Left kidney (tissue), 2 donors: ENCODE results near the gene SRGAP2C. TPM values are rescaled to one million over a fixed set of nuclear protein-coding genes. Genes with fewer than 3 reads are reported as not detected.
"Not testable (repeated sequence)": the region's sequence is repeated elsewhere in the genome, so short reads cannot be mapped to it uniquely, and the experiment has no call there.

Experiments used
- DNase-seq: peaks from one replicate; pipeline ENCODE4 v3.0.0-alpha.2; 2013
- polyA plus RNA-seq: library from polyadenylated mRNA; unstranded; fragments of 120-200 nt; gene quantifications from one replicate; pipeline ENCODE4 v1.2.1, GENCODE V29; 2013; ENCODE audit not compliant: insufficient read length

The SRGAP2C gene
- polyA plus RNA-seq, 1 donor: 21.5 TPM

GRCh38 chr1:121332599-121333562, 148.1 kb downstream of the SRGAP2C start:
- DNase-seq: not testable (repeated sequence)

DNA sequence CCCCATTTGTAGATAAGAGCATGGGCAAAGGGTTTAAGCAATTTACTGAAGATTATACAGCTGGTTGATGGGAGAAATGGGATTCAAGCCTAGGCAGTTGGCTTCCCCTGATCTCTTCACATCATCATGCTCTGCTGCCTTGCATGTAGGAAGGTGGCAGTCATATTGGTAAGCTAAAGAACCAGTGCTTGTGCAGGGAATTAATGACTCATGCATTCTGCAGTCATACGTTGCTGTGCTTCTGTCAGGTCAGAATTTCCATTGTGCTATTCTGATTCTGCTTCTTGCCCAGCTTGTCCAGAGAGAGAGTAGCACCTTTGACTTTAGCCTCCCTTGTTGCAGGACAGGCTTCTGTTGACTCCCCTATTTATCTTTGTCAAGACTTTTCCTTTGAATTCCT, 153.2 kb downstream of the SRGAP2C start:
- DNase-seq: not testable (repeated sequence)

GRCh38 chr1:121339611-121340010, 154.8 kb downstream of the SRGAP2C start:
- DNase-seq: not testable (repeated sequence)

- not testable (repeated sequence) for DNase-seq
Measured at GRCh38 chr1:121343311-121343906, 158.6 kb downstream of the SRGAP2C start.

GRCh38 chr1:121344355-121344754, 159.6 kb downstream of the SRGAP2C start:
- DNase-seq: not testable (repeated sequence)

GRCh38 chr1:121346654-121347053, 161.9 kb downstream of the SRGAP2C start:
- not testable (repeated sequence) for DNase-seq

GRCh38 chr1:121347476-121347875, 162.7 kb downstream of the SRGAP2C start:
- DNase-seq: not testable (repeated sequence)

- DNase-seq: not testable (repeated sequence)
Measured at GRCh38 chr1:121348115-121348514, 163.3 kb downstream of the SRGAP2C start.

DNA sequence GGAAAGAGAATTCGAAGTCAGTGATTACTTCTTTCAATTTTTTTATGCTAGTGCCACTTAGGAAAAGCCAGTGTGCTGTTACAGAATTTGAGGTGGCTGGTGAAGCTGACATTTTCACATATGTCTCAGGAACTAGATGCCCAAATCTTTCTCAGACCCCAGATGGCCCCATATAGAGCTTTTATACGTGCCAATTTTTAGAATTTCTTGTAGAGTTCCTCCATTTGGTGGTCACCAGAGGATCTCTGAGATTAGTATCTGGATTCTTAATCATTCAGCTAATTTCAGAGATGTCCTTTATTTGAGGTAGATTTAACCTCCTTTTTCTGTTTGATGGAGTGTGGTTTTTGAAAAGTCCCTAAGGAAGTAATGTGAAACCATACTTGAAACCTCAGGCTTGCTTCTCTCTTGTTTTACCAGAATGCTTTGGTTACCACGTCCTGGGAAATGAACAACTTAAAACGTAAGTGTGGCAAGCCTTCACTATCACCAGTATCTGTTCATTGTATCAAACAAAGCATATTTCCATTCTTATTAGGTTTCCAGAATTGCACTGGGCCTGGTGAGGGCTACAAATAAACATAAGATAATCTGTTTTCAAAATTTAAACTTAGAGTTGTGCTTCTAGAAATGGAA, 164.7 kb downstream of the SRGAP2C start:
- DNase-seq: not testable (repeated sequence)

DNA sequence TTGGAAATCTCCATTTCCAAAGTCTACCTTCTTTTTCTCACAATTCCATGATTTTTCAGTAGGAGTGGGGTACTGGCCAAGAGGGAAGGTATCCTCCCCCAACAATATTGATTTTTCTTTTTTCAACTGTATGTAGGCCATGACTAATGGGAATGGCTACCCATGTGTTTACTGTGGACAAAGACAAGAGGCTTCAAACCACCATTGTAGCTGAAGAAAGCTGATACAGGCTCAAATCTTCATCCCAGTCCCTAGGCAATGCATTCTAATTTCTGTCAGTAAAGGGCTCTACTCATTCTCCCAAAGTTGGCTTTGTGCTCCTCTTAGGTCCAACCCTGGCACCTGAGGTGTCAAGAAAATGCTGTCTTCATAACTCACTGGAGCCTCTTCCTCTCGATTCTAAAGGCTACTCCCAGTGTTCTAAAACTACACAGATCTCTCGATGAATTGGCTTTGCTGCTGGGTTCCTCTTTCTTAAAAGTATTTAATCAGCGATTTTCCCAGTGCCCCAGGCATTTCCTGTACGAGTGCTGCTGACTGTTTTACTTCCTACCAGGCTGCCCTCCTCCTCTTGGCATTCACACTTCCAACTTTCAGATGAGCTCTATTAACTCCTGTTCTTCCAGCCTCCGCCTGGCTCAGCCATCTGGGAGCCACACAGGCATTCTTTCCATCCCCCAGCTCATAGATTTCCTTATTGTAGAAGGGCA, 171.1 kb downstream of the SRGAP2C start:
- not testable (repeated sequence) for DNase-seq

GRCh38 chr1:121356819-121357218, 172.0 kb downstream of the SRGAP2C start:
- not testable (repeated sequence) for DNase-seq

- DNase-seq: not testable (repeated sequence)
Measured at GRCh38 chr1:121360531-121360930, 175.8 kb downstream of the SRGAP2C start.

DNA sequence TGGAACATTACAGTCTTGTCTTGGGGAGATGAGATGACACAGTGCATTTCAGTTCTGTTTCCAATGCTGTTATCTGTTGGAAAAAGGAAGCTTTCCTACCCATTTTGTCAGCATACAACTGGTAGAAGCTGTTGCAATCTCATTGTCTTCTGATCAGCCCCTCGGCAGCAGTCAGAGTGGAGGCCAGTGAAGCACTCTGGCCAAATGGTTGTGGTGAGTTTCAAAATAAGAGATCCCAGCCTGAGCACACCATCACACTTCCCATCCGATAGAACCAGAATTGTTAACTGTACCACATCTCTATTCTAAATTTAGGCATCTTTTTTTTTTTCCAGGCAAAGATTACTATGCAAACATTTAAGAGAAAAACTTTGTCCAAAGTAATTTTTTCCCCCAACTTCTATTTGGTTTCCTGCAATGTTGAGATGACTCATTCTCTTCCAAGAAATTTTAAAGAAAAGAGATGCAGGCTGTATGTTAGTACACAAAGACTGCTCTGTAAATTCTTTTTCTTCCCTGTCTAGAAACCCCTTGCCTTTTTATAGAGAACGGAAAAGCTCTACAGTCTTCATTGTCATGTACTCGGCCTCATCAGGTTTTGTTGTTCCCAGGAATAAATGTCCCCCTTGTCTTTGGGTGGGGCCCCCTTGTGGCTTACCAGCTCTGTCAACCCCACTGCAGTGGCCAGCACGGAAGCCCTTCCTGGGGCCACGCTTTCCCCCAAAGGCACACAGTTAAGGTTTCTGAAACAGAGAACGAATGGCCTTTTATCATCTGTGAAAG, 176.9 kb downstream of the SRGAP2C start:
- DNase-seq: not testable (repeated sequence)

- DNase-seq: not testable (repeated sequence)
Measured at GRCh38 chr1:121362234-121362883, 177.6 kb downstream of the SRGAP2C start.

DNA sequence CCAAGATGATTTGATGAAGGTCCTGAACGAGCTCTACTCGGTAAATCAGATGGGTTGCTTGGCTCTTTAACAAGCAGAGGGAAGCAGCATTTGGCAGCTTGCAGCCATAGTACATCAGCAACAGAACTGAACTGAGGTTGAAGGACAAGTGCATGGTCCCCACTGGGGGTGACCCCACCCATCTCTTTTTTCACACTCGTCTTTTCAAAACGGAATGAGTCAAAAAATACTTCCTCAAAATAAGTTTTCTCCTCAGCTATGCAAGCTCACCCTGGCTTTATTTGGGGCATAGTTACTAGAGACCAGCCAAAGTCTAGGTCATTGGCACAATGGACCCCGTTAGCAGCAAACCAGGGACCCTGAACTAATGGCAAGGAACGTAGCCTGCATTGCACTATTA, 180.5 kb downstream of the SRGAP2C start:
- DNase-seq: not testable (repeated sequence)

DNA sequence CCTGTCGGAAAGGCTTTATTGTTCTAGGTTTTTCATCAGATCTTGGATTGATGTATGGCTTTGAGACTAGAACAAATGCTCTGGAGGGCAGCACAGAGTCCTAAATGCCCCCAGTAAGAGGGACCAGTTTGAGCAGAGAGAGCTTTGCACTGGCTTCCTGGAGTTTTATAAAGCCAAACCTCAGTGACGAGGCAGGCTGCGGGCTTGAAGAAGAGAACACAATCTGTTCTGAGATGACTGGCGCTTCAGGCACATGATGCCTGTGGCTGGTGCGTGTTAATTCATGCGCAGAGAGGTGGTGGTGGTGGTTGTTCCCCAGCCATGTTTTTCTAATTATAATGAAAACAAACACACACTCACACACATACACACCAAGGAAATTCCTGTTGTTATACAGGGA, 180.9 kb downstream of the SRGAP2C start:
- DNase-seq: not testable (repeated sequence)

GRCh38 chr1:121366171-121366570, 181.4 kb downstream of the SRGAP2C start:
- DNase-seq: not testable (repeated sequence)

DNA sequence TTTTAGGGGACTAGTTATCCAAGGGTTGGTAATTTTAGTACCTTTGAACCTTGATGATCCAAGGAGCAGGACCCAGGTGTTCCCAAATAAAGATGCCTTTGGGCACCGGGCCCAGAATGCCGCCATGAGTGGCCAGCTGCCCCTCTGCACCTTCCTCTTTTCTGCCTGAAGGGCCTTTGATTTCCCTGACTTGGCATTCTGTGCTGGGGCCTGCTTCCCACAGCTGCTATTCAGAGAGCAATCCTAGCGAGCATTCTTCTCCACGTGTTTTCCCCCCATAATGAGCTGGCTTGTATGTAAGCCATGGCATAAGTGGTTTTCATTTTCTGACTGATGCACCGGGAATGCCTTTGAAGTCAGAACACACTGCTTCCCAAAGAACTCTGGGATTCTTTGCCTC, 184.1 kb downstream of the SRGAP2C start:
- not testable (repeated sequence) for DNase-seq

- not testable (repeated sequence) for DNase-seq
Measured at GRCh38 chr1:121369959-121370358, 185.2 kb downstream of the SRGAP2C start.

DNA sequence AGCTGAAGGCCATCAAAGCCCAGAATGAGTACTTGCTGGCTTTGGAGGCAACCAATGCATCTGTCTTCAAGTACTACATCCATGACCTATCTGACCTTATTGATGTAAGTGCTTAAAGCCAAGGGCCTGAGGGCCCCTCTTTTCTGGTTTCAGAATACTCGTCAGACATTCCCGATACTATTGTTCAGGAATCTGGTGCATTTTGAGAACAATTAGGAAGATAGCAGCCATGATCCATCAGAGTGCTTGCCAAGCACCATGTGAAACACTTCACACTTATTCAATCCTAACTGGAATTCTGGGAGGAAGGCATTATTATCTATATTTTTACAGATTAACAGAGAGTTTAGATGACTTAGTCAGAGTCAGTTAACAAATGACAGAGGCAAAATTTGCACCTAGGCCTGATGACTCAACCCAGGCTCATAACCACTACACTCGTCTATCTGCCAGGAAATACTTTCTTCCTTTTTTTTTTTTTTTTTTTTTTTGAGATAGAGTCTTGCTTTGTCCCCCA, 190.1 kb downstream of the SRGAP2C start:
- DNase-seq: not testable (repeated sequence)
